CD4-positive, alpha-beta T cell treated with Interleukin-1 beta for 1 hour (primary cell): Measurements from ENCODE around the gene MEMO1.
"Not testable (repeated sequence)": the region's sequence is repeated elsewhere in the genome, so short reads cannot be mapped to it uniquely, and the experiment has no call there.

Experiments
- DNase-seq, 2 donors: peaks; one replicate each; pipeline ENCODE4 v3.0.0-alpha.2; 2020 to 2022

Gene MEMO1

DNA sequence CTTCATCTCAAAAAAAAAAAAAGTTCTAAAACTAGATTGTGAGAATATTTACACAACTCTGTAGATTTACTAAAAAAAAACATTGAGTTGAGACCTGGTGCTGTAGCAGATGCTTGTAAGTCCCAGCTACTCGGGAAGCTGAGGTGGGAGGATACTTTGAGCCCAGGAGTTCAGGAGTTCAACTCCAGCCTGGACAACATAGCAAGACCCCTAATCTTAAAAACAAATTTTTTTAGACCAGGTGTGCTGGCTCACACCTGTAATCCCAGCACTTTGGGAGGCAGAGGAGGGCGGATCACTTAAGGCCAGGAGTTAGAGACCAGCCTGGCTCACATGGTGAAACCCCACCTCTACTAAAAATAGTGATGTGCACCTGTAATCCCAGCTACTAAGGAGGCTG, 108.9 kb downstream of the MEMO1 start:
- no peak for DNase-seq

DNA sequence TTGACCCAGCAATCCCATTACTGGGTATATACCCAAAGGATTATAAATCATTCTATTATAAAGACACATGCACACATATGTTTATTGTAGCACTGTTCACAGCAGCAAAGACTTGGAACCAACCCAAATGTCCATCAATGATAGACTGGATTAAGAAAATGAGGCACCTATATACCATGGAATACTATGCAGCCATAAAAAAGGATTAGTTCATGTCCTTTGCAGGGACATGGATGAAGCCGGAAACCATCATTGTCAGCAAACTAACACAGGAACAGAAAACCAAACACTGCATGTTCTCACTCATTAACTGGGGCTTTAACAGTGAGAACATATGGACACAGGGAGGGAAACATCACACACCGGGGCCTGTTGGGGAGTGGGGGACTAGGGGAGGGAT, 110.7 kb downstream of the MEMO1 start:
- DNase-seq = not testable (repeated sequence)

DNA sequence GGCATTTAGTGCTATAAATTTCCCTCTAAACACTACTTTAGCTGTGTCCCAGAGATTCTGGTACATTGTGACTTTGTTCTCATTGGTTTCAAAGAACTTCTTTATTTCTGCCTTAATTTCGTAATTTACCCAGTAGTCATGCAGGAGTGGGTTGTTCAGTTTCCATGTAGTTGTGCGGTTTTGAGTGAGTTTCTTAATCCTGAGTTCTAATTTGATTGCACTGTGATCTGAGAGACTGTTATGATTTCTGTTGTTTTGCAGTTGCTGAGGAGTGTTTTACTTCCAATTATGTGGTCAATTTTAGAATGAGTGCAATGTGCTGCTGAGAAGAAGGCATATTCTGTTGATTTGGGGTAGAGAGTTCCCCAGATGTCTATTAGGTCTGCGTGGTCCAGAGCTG, 112.5 kb downstream of the MEMO1 start:
- not testable (repeated sequence) for DNase-seq

DNA sequence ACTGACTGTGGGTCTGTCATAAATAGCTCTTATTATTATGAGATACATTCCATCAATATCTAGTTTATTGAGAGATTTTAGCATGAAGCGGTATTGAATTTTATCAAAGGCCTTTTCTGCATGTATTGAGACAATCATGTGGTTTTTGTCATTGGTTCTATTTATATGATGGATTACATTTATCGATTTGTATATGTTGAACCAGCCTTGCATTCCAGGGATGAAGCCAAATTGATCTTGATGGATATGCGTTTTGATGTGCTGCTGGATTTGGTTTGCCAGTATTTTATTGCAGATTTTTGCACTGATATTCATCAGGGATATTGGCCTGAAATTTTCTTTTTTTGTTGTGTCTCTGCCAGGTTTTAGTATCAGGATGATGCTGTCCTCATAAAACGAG, 113.5 kb downstream of the MEMO1 start:
- not testable (repeated sequence) for DNase-seq

- no peak for DNase-seq
These were observed 114.5 kb downstream of the MEMO1 start for GRCh38 chr2:31896293-31896692.

- DNase-seq = no peak
These were observed 116.2 kb downstream of the MEMO1 start for GRCh38 chr2:31894656-31895055.

GRCh38 chr2:31893094-31893493, 117.7 kb downstream of the MEMO1 start:
- DNase-seq = no peak

GRCh38 chr2:31889044-31889443, 121.8 kb downstream of the MEMO1 start:
- DNase-seq = no peak

GRCh38 chr2:31888550-31888949, 122.3 kb downstream of the MEMO1 start:
- DNase-seq = no peak

- no peak for DNase-seq
These were observed 124.1 kb downstream of the MEMO1 start for GRCh38 chr2:31886700-31887099.

DNA sequence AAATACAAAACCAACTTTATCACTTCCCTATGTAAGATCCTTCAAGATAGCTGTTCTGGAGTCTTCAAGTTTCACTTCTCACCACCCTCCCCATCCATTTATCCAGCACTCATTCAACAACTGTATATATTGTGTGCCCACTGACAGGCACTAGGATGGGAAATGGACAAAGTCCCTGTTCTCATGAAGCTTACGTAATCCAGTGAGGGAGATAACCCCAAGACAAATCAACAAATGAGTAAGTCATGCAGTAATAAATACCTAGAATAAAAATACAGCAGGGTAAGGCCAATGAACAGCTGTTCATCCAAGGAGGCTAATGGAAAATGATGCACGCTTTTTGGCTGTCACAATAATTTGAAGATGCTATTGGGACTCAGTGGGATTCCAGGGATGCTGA, 133.8 kb downstream of the MEMO1 start:
- no peak for DNase-seq

DNA sequence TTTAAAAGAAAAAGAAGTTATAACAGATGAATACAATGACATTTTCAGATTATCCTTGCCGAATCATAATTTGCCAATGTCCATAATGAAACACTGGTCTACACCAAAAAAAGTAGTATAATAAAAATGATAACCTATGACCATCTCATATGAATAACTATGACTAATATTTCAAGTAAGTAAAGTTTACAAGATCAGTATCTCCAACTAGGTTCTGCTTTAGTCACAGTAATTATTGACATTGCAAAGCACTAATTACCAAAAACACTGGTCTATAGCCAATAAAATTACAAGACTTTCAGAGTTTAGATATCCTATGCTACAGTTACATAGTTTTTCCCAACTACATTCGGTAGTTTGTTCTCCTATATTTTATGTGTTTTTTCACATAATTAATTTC, 136.7 kb downstream of the MEMO1 start:
- no peak for DNase-seq

- DNase-seq = no peak
These were observed 145.6 kb downstream of the MEMO1 start for GRCh38 chr2:31865215-31865614.

DNA sequence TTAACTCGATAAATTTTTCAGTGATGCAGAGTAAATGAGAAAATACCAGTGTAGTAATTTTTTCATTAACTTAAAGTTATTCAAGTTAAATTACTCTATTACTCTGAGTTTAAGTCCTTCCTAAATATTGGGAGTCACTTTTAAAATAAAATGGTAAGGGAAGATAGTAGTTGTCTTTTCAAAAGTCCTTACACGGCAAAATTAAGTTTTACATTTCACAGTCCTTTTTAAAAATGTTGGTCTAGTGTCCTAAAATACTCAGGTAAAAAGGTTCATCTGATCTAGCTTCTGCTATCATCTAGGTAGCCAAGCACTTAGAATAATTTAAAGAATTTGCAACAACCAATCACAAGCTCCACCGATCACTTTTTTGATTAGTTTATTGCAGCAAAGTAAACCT, 146.9 kb downstream of the MEMO1 start:
- DNase-seq = no peak

GRCh38 chr2:31863015-31863656, 147.7 kb downstream of the MEMO1 start:
- not testable (repeated sequence) for DNase-seq

DNA sequence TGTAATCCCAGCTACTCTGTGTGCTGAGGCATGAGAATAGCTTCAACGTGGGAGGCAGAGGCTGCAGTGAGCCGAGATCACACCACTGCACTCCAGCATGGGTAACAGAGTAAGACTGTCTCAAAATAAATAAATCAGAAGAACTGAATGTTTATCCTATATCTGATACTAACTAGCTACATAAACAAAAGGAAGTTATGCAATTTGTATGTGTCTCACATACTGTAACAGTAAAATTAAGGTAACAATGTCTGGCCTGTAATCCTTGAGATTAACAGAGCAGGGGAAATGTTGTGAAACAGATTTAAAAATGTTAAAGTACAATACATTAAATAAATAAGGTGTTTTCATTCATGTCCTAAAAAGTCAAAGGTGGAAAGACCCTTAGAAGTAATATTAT, 150.8 kb downstream of the MEMO1 start:
- DNase-seq = no peak

DNA sequence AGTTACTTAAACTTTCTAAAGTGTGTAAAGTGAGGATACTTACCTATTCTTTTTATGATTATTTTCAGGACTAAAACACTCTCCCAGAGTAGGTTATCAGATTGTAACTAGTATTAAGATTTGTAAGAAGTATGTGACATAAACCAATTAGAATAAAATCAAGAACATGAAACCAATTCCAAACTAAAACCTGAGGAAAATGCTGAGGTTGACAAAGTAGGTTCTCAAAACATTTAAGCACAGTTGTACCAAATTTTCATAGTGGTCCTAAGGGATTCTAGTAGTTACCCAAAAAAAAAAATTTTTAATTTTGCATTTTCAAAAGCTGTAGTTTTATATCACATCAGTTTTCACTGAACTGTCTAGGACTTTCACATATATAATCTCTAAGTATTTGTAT, 157.3 kb downstream of the MEMO1 start:
- DNase-seq = no peak

DNA sequence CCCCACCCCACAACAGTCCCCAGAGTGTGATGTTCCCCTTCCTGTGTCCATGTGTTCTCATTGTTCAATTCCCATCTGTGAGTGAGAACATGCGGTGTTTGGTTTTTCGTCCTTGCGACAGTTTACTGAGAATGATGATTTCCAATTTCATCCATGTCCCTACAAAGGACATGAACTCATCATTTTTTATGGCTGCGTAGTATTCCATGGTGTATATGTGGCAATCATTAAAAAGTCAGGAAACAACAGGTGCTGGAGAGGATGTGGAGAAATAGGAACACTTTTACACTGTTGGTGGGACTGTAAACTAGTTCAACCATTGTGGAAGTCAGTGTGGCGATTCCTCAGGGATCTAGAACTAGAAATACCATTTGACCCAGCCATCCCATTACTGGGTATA, 168.7 kb downstream of the MEMO1 start:
- not testable (repeated sequence) for DNase-seq

DNA sequence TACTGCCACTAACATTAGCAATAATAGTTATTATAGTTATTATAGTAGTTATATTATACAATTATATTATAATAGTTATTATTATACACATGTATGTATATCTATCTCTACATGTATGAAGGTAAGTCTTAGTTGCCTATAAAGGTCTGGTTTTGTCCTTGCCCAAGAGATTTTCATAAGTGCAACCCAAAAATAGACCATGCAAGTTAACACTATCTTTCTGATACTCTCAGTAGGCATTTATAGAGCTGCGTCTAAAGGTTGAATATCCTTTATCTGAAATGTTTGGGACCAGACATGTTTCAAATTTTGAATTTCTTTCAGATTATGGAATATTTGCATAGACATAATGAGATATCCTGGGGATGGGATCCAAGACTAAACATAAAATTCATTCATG, 175.4 kb downstream of the MEMO1 start:
- DNase-seq = no peak

DNA sequence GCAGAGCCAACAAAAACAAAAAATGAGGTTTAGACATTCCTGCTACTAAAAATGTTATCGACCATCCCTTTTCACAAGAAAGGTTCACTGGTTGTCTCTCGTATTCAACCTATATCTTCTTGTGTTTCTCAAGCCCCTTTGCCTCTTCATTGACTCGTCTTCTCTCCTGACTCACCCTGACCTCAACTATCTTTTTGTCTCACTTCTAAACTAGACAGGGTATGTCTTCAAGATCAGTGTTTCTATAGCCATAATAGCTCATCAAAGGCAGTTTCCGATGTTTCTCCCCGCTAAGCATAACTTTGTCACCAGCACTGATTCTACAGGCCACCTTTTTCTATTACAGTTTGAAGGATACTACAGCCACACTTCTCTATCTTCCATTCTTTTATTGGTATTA, 178.4 kb downstream of the MEMO1 start:
- no peak for DNase-seq

- DNase-seq = no peak
These were observed 179.2 kb downstream of the MEMO1 start for GRCh38 chr2:31831585-31831984.

GRCh38 chr2:31828891-31829290, 181.9 kb downstream of the MEMO1 start:
- DNase-seq = no peak

DNA sequence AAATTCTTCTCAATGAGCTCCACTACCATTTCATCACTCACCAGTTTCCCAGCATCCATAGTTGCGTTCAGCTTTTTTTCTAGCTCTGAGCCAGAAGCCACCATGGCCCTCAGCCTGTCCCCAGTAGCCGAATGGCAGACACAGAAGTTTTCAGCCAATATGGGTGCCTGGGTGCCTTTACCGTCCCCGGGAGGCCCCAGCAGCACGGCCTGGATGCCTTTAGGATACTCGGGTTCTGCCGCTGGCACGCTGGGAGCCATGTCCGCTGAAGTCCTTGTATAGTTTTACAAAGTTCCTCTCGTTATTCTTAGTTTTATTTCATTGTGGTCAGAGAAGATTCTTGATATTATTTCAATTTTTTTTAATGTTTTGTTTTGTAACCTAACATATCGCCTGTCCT, 187.2 kb downstream of the MEMO1 start:
- DNase-seq = no peak

DNA sequence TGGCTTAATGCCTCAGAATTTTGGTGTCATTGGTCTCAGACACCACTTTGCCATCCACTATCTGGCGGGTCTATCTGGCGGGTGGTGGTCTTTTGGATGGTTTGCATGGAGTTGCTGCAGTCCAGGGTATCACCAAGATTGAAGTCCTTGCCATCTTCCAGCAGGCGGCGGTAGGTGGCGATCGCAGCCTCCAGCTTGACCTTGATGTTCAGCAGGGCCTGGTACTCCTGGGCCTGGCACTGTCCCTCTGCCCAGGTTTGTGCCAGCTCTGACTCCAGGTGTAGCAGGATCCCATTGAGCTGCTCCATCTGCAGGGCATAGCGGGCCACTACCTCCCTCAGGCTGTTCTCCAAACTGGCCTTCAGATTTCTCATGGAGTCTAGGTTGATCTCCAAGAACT, 188.2 kb downstream of the MEMO1 start:
- no peak for DNase-seq
